LNCAP (cell line): ENCODE results near the gene THAP6.

Experiments used
- TF ChIP-seq, protein P1 (sequence below): fragments of 450-650 bp; IDR thresholded peaks from 2 replicates; pipeline ENCODE4 v1.5.1; 2017; ENCODE audit warnings: mild to moderate bottlenecking

Gene THAP6, protein sequence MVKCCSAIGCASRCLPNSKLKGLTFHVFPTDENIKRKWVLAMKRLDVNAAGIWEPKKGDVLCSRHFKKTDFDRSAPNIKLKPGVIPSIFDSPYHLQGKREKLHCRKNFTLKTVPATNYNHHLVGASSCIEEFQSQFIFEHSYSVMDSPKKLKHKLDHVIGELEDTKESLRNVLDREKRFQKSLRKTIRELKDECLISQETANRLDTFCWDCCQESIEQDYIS

GRCh38 chr4:75514131-75514948, at the start of gene THAP6, which contains the start of gene RCHY1:
Gene THAP6 (plus strand): TSS chr4:75514473. CDS start chr4:75515453, 980 bp downstream.
Gene RCHY1 (minus strand): TSS chr4:75514403. CDS start chr4:75514286, 117 bp downstream.
- TF ChIP-seq, protein P1, sequence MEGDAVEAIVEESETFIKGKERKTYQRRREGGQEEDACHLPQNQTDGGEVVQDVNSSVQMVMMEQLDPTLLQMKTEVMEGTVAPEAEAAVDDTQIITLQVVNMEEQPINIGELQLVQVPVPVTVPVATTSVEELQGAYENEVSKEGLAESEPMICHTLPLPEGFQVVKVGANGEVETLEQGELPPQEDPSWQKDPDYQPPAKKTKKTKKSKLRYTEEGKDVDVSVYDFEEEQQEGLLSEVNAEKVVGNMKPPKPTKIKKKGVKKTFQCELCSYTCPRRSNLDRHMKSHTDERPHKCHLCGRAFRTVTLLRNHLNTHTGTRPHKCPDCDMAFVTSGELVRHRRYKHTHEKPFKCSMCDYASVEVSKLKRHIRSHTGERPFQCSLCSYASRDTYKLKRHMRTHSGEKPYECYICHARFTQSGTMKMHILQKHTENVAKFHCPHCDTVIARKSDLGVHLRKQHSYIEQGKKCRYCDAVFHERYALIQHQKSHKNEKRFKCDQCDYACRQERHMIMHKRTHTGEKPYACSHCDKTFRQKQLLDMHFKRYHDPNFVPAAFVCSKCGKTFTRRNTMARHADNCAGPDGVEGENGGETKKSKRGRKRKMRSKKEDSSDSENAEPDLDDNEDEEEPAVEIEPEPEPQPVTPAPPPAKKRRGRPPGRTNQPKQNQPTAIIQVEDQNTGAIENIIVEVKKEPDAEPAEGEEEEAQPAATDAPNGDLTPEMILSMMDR, result no peak

- TF ChIP-seq, protein P1, result no peak
Observed at GRCh38 chr4:75469896-75470295, 44.4 kb upstream of the THAP6 start.

- TF ChIP-seq, protein P1, result no peak
Observed at GRCh38 chr4:75470738-75471137, 43.5 kb upstream of the THAP6 start.

- TF ChIP-seq, protein P1, result no peak
Observed at GRCh38 chr4:75477201-75477600, 37.1 kb upstream of the THAP6 start.

GRCh38 chr4:75484190-75484589, 30.1 kb upstream of the THAP6 start:
- TF ChIP-seq, protein P1, result no peak

DNA sequence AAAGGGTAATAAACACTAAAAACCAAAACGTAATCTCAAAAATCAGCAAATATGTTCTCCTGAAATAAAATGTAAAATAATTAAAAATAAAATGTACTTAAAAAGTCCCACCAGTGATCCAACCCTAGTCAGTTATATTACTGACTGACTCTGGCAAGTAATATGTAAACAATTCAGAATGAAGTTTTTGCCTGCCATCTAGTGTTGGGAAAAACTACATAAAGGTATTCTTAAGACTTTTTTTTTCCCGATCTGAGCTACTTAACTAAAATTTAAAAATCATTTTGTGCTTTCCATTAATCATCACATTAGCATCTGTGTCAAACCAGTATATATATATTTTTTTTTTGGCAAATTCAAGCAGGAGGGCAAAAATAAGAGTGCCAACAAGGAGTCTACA, 24.1 kb upstream of the THAP6 start:
- TF ChIP-seq, protein P1, result peak; percentile 51

GRCh38 chr4:75494563-75494962, 19.7 kb upstream of the THAP6 start:
- TF ChIP-seq, protein P1, result no peak
